Measurements from ENCODE around the gene DAPK1.
"Not testable (repeated sequence)": the region's sequence is repeated elsewhere in the genome, so short reads cannot be mapped to it uniquely, and the experiment has no call there.

Gene DAPK1

DNA sequence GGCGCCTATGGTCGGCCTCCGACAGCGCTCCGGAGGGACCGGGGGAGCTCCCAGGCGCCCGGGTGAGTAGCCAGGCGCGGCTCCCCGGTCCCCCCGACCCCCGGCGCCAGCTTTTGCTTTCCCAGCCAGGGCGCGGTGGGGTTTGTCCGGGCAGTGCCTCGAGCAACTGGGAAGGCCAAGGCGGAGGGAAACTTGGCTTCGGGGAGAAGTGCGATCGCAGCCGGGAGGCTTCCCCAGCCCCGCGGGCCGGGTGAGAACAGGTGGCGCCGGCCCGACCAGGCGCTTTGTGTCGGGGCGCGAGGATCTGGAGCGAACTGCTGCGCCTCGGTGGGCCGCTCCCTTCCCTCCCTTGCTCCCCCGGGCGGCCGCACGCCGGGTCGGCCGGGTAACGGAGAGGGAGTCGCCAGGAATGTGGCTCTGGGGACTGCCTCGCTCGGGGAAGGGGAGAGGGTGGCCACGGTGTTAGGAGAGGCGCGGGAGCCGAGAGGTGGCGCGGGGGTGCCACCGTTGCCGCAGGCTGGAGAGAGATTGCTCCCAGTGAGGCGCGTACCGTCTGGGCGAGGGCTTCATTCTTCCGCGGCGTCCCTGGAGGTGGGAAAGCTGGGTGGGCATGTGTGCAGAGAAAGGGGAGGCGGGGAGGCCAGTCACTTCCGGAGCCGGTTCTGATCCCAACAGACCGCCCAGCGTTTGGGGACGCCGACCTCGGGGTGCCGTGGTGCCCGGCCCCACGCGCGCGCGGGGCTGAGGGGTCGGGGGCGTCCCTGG, 561 bp downstream of the DAPK1 start:
- DNase-seq (ENCODE audit: low read depth in 2 of 3, low spot score in 2 of 3): no peak

- DNase-seq (ENCODE audit: low read depth in 2 of 3, low spot score in 2 of 3): no peak
These were observed 1.2 kb downstream of the DAPK1 start for GRCh38 chr9:87498811-87499360.

DNA sequence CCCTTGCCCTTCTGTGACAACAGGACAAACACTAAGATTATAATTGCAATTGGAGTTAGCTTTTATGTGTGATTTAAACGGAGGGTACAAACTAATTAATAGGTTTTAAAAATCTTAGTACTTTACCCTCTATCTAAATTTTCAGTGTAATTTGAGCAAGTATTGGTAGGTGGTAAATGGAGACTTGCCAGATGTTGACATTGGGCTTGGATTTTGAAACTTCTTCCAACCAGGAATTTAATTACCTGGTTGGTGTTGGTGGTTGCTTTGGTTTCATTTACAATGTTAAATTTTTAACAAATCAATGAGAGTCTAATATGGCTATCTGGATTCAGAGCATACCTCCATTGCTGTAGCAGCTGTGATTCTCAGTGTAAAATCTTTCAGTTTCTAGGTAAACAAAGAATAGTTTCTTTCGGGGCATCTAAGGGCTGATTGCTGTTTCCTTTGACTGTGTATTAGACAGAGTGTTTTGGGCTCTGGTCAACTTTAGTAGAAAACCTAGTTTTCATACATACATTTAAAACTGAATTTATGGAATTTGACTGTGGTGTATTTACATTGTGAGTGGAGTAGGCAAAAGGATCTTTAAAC, 1.9 kb downstream of the DAPK1 start:
- DNase-seq (ENCODE audit: low read depth in 2 of 3, low spot score in 2 of 3): no peak

GRCh38 chr9:87500491-87501270, 3.0 kb downstream of the DAPK1 start:
- DNase-seq (ENCODE audit: low read depth in 2 of 3, low spot score in 2 of 3): no peak

- not testable (repeated sequence) for DNase-seq (ENCODE audit: low read depth in 2 of 3, low spot score in 2 of 3)
These were observed 3.6 kb downstream of the DAPK1 start for GRCh38 chr9:87501271-87501656.

DNA sequence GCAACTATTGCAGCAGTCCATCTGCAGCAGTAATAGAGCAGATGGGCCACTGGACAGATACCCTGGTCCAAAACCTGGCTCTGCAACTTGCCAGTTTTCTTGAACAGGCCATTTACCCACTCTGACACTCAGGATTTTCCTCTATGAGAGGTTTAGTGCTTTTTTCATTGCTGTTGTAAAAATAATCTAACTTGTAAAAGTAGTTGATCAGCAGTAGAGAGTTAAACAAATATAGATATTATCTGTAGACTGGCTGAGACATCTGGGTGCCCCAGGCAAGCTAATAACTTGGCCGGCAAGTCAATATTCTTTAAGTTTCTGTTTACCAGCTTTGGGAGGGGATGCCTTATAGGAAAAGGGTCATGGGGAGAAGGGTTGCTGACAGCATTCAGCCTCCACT, 4.1 kb downstream of the DAPK1 start:
- DNase-seq (ENCODE audit: low read depth in 2 of 3, low spot score in 2 of 3): no peak

GRCh38 chr9:87502391-87503221, 4.9 kb downstream of the DAPK1 start:
- DNase-seq (ENCODE audit: low read depth in 2 of 3, low spot score in 2 of 3): no peak

DNA sequence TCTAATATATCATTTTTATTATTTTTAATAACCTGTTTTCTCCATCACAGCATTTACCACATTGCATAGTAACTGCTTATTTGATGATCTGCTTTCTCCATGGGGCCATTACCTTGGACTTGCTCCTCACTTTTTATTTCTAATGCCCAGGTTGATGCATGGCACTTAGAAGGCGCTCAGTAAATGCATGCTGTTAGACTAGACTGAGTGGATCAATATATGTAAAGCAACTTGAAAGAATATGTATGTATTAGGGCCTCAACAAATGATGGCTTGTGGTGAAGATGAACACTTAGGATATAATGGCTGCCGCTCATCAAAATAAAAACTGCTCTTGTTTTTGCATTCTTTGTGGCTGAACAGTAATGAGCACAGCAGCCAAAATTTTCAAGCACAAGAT, 5.8 kb downstream of the DAPK1 start:
- DNase-seq (ENCODE audit: low read depth in 2 of 3, low spot score in 2 of 3): no peak

DNA sequence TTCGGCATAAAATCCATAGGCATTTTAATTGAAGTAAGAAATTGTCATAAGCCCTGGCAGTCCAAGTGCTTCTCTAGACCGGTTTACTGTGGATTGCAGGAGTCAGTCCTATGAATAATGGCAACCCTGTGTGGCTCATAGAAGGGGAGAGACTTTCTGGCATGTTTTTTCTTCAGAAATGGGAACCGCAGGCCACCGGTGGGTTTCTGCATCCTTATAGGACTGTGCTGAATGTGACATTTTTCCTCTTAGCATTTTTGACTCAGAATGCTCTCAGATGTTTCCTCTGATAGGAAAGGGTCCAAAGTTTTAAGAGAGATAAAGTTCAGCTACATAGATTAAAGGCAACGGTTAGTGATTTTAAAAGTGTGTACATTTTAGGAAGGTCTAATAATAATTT, 6.3 kb downstream of the DAPK1 start:
- DNase-seq (ENCODE audit: low read depth in 2 of 3, low spot score in 2 of 3): no peak

- no peak for DNase-seq (ENCODE audit: low read depth in 2 of 3, low spot score in 2 of 3)
These were observed 7.3 kb downstream of the DAPK1 start for GRCh38 chr9:87504938-87505337.

GRCh38 chr9:87505869-87506678, 8.4 kb downstream of the DAPK1 start:
- DNase-seq (ENCODE audit: low read depth in 2 of 3, low spot score in 2 of 3): no peak

DNA sequence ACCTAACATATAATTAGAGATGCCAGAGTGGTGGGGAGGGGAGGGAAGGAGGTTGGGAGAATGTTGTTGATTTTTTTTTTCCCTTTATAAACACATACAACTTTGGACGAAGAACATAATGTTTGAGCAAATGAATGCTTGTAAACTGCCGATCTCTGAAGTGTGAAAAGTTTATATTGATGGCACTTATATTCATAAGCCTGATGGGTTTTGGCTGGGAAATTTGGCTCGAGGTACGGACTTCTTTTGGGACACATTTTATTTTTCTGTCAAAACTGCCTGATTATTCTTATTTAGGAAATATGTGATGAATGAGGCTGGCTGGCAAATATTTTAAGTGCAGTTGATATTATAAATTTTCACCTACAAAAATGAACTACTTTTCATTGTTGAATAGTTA, 9.9 kb downstream of the DAPK1 start:
- no peak for DNase-seq (ENCODE audit: low read depth in 2 of 3, low spot score in 2 of 3)

DNA sequence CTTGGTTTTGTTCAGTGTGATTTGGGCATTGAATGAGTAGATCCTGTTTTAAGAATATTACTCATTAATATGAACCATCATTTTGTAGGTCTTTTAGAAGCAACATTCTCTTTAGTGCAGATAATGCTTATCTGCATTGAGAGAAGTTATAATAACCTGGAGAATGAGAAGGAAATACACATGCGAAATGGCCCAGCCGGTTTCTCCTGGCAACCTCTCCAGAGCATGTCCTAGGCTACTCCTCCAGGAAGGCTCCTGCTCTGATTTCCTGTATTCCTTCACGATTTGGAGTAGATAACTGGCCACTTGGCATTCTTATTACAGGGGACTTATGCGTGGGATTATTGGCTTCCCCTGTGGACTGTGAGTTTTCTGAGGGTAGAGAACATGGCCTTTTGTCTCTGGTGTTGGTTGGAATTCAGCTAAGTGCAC, 12.6 kb downstream of the DAPK1 start:
- DNase-seq (ENCODE audit: low read depth in 2 of 3, low spot score in 2 of 3): no peak

DNA sequence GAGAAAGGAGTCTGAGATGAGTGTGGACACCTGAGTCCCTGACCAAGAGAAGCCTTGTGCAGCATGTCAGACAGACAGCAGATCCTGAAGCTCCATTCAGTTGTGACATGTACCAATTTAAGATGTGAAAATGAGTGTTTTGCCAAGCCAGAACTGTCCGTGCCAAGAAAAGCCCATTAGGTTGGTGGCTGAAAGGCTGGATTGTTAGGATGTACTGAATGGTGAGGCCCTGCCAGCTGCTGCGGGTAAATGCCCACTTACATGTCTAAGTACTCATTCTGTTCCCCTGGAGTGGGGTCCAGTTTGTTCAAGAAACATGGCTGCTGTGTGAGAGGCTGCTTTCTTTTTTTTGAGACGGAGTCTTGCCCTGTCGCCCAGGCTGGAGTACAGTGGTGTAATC, 14.6 kb downstream of the DAPK1 start:
- no peak for DNase-seq (ENCODE audit: low read depth in 2 of 3, low spot score in 2 of 3)

DNA sequence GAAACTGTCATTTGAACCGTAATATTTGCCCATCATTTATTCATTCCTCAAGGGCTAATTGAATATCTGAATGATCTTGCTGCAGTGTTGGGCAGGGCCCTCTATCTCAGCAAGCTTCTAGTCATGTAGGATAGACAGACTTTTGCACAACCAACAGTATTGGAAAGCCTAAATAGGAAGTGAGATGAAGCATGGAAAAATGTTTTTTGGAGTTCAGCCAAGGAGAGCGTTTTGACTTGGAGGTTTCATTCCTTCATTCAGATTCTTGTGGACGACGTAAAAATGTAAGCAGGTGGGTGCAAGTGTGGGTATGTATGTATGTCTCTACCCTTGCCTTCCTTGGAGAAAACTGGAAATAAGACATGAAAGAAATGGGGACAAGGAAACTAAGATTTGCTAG, 15.5 kb downstream of the DAPK1 start:
- no peak for DNase-seq (ENCODE audit: low read depth in 2 of 3, low spot score in 2 of 3)

DNA sequence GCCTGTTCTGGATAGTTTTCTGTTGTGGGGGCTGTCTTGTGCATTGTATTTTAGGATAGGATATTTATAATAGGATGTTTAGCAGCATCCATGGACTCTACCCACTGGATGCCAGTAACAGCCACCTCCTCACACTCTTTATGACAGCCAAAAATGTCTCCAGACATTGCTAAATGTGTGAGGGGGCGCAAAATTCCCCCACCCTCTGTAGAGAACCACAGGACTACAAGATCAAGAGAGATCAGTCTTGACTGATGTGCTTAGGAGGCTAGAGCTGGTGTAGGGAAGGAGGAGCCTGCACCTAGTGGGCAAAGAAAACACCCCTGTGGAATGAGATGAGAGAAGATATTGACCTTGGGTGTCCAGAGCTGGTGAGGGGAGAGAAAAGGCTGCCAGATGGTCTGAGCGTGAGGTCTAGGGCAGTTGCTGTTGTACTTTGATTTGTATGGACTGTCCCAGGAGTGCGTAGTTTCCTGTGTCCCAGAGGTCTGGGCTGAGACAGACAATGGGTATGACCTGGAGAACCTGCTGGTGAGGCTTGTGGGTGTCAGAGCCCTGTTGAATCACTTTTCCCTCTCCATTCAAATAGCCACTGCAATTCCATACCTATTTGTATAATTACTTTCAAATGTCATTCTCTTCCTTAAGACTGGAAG, 16.3 kb downstream of the DAPK1 start:
- no peak for DNase-seq (ENCODE audit: low read depth in 2 of 3, low spot score in 2 of 3)

DNA sequence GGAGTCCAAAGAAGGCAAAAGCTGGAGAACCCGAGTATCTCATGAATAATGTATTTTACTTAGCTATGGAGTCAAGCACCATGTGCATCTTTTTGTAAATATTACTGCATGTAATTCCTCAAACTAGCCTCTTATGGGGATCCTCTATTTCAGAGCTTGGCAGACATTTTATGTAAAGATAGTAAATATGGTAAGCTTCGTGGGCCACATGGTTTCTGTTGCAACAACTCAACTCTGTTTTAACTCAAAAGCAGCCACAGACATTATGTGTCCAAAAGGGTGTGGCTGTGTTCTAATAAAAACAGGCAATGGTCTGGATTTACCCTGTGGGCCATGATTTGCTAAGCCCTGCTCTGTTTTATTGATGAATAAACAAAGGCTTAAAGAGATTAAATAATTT, 17.3 kb downstream of the DAPK1 start:
- DNase-seq (ENCODE audit: low read depth in 2 of 3, low spot score in 2 of 3): no peak

DNA sequence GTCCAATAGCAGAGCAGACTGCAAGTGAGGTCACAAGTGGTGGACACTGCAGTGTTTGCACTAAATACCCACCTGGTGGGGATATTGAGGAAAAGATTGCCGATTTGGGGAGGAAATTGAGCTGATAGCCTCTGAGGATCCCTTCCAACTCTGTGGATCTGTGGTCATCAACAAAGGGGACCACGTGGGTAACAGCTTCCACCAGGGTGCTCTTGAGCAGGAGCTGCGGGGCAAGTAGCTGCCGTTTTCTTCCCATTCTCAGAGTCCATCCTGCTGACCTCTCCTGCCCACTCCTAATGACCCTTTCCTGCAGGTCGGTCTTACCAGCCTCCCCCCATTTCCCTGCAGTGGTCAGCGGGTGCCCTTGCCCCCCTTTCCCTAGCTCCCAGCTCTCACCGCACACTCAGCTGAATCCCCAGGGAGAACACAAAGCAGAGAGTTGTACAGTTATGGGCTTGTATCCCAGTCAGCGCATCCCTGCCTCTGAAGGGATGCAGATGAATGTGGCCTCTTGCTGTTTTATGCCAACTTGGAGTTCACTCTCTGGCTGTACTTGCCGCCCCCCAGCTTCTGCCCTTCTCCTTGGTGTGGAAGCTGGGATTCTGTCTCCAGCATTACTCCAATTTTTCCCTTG, 18.0 kb downstream of the DAPK1 start:
- no peak for DNase-seq (ENCODE audit: low read depth in 2 of 3, low spot score in 2 of 3)

- no peak for DNase-seq (ENCODE audit: low read depth in 2 of 3, low spot score in 2 of 3)
These were observed 18.7 kb downstream of the DAPK1 start for GRCh38 chr9:87516222-87516925.
